Loucy (cell line): Measurements from ENCODE around the gene PDX1.

ENCODE experiments used
- H2AFZ ChIP-seq: fragments of 200-600 bp; sonication (generic); 2 replicates; pipeline ENCODE4 v1.6.0; 2016; ENCODE audit warnings: antibody characterized with exemption, mild to moderate bottlenecking, low read length, moderate library complexity
- H3F3A ChIP-seq: fragments of 200-600 bp; 2 replicates; pipeline ENCODE4 v1.6.0; 2016; ENCODE audit warnings: antibody characterized with exemption, low read depth, mild to moderate bottlenecking
- H3K27me3 ChIP-seq: fragments of 200-600 bp; sonication (generic); 2 replicates; pipeline ENCODE4 v1.6.1; 2014; ENCODE audit warnings: low read length, mild to moderate bottlenecking; ENCODE audit not compliant: insufficient read depth, poor library complexity, severe bottlenecking
- H3K36me3 ChIP-seq: fragments of 200-600 bp; sonication (generic); 2 replicates; pipeline ENCODE4 v1.6.1; 2016; ENCODE audit warnings: low read length; ENCODE audit not compliant: insufficient read depth
- H3K4me1 ChIP-seq: fragments of 200-600 bp; sonication (generic); 2 replicates; pipeline ENCODE4 v1.5.1; 2014; ENCODE audit warnings: low read length, mild to moderate bottlenecking; ENCODE audit not compliant: insufficient read depth, poor library complexity, severe bottlenecking
- H3K4me2 ChIP-seq: fragments of 200-600 bp; sonication (generic); 2 replicates; pipeline ENCODE4 v1.6.0; 2014; ENCODE audit warnings: antibody characterized with exemption, low read length, low read depth, mild to moderate bottlenecking; ENCODE audit not compliant: poor library complexity, severe bottlenecking
- H3K4me3 ChIP-seq: fragments of 200-600 bp; sonication (generic); 2 replicates; pipeline ENCODE4 v1.5.1; 2014; ENCODE audit warnings: low read length, mild to moderate bottlenecking, mixed read lengths; ENCODE audit not compliant: poor library complexity, severe bottlenecking
- H3K79me2 ChIP-seq: fragments of 200-600 bp; sonication (generic); 2 replicates; pipeline ENCODE4 v1.6.1; 2014; ENCODE audit warnings: low read length; ENCODE audit not compliant: insufficient read depth
- H3K9ac ChIP-seq: fragments of 200-600 bp; sonication (generic); 2 replicates; pipeline ENCODE4 v1.6.0; 2014; ENCODE audit warnings: mild to moderate bottlenecking, low read depth, low read length, moderate library complexity; ENCODE audit not compliant: poor library complexity, severe bottlenecking
- H3K9me2 ChIP-seq: fragments of 200-600 bp; sonication (generic); replicated peaks from 2 replicates; pipeline ENCODE4 v1.6.1; 2016; ENCODE audit warnings: low read depth, low read length, mixed read lengths
- H3K9me3 ChIP-seq: fragments of 200-600 bp; sonication (generic); 2 replicates; pipeline ENCODE4 v1.6.1; 2014; ENCODE audit warnings: mild to moderate bottlenecking, antibody characterized with exemption, low read length, low read depth; ENCODE audit not compliant: insufficient read depth
- H4K20me1 ChIP-seq: fragments of 200-600 bp; sonication (generic); 2 replicates; pipeline ENCODE4 v1.6.0; 2014; ENCODE audit warnings: antibody characterized with exemption, low read length, mild to moderate bottlenecking; ENCODE audit not compliant: insufficient read depth, poor library complexity, severe bottlenecking
- CTCF ChIP-seq: fragments of 200-600 bp; sonication (generic); conservative IDR thresholded peaks from 2 replicates; pipeline ENCODE4 v1.5.1; 2014; ENCODE audit warnings: mild to moderate bottlenecking, antibody characterized with exemption, low read length
- EZH2phosphoT487 ChIP-seq: fragments of 200-600 bp; IDR thresholded peaks from 2 replicates; pipeline ENCODE4 v1.6.1; 2018; ENCODE audit warnings: antibody characterized with exemption, mild to moderate bottlenecking, moderate library complexity, borderline replicate concordance

Gene PDX1

DNA sequence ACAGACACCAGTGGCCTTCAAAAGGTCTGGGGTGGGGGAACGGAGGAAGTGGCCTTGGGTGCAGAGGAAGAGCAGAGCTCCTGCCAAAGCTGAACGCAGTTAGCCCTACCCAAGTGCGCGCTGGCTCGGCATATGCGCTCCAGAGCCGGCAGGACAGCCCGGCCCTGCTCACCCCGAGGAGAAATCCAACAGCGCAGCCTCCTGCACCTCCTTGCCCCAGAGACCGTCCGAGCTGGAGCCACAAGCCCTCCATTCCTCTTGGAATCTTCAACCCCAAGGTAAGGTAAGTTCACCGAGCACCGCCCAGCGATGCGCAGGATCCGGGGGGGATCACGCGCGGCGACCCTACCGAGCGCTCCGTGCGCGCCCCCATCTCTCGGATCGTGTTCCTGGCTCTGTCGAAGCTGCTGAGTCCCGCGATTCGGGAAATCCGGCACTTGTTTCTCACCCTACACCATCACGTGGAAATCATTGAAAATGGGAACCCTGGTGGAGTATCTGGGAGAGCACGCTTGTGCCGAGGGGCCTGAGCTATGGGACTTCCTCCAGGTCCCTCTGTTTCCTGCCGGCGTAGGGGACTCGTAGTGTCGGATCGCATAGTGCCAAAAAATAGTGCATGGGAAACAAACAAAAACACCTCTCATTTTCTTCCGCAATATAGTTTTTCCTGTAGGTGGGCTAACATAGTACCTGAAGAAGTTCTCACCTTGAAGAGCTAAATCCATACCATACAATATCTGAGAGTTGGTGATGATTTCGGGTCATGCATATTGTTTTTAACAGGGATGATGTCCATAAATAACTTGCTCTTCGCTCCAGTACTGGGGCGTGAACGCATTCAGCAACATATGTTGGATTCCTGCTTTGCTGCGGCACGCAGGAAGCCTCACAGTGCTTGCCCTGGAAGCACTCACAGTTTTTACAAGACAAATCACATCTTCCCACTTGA is 9.3 kb downstream of the PDX1 start:
- no peaks in the 10 kb centered on the region for H3K27me3 ChIP-seq
- H3K4me2 ChIP-seq = no peak overlapping the region

GRCh38 chr13:27929868-27930267 is 10.1 kb downstream of the PDX1 start:
- Histone ChIP-seq H4K20me1 (no peaks in the 10 kb centered on the region), H3F3A (no peaks in the 10 kb centered on the region), H3K9me2 (no peaks in the 10 kb centered on the region), H3K4me2 (no peak overlapping the region), H3K9ac (no peak overlapping the region), H3K79me2 (no peaks in the 10 kb centered on the region), H3K4me1 (no peaks in the 10 kb centered on the region), H3K36me3 (no peaks in the 10 kb centered on the region), H2AFZ (no peak overlapping the region), H3K9me3 (no peaks in the 10 kb centered on the region), H3K27me3 (no peaks in the 10 kb centered on the region), H3K4me3 (no peak overlapping the region)
- no peak for TF ChIP-seq EZH2phosphoT487
- no peak for TF ChIP-seq CTCF

More for the DNA sequence above, 9.3 kb downstream of the PDX1 start:
- no peak overlapping the region for H3K4me3 ChIP-seq
- no peaks in the 10 kb centered on the region for H3K4me1 ChIP-seq
- H3K9me2 ChIP-seq = no peaks in the 10 kb centered on the region
- H3F3A ChIP-seq = no peaks in the 10 kb centered on the region
- no peaks in the 10 kb centered on the region for H3K79me2 ChIP-seq
- H3K36me3 ChIP-seq = no peaks in the 10 kb centered on the region
- no peak for TF ChIP-seq EZH2phosphoT487
- no peak for TF ChIP-seq CTCF
- no peaks in the 10 kb centered on the region for H3K9me3 ChIP-seq
- H4K20me1 ChIP-seq = no peaks in the 10 kb centered on the region
- H2AFZ ChIP-seq = no peak overlapping the region
- H3K9ac ChIP-seq = no peak overlapping the region

- H4K20me1 ChIP-seq = no peaks in the 10 kb centered on the region
- H3K4me1 ChIP-seq = no peaks in the 10 kb centered on the region
- H3K9me3 ChIP-seq = no peaks in the 10 kb centered on the region
- H3K4me2 ChIP-seq = no peak overlapping the region
- TF ChIP-seq CTCF (no peak), EZH2phosphoT487 (no peak)
- no peaks in the 10 kb centered on the region for H3K79me2 ChIP-seq
- H3F3A ChIP-seq = no peaks in the 10 kb centered on the region
- H3K36me3 ChIP-seq = no peaks in the 10 kb centered on the region
- no peaks in the 10 kb centered on the region for H3K27me3 ChIP-seq
- H3K9ac ChIP-seq = no peak overlapping the region
- H3K9me2 ChIP-seq = no peaks in the 10 kb centered on the region
- H3K4me3 ChIP-seq = no peak overlapping the region
- H2AFZ ChIP-seq = no peak overlapping the region
Observed at GRCh38 chr13:27933118-27933517, 13.3 kb downstream of the PDX1 start.
